Stimulated activated CD8-positive, alpha-beta memory T cell treated with anti-CD3 and anti-CD28 coated beads, Interleukin-4, amount 100 ng/mL, for 48 hours (primary cell): ENCODE measurements around the gene CD4.
"Not testable (repeated sequence)": the region's sequence is repeated elsewhere in the genome, so short reads cannot be mapped to it uniquely, and the experiment has no call there.

Experiments used
- DNase-seq: peaks from one replicate; pipeline ENCODE4 v3.0.0-alpha.2; 2020

The CD4 gene

DNA sequence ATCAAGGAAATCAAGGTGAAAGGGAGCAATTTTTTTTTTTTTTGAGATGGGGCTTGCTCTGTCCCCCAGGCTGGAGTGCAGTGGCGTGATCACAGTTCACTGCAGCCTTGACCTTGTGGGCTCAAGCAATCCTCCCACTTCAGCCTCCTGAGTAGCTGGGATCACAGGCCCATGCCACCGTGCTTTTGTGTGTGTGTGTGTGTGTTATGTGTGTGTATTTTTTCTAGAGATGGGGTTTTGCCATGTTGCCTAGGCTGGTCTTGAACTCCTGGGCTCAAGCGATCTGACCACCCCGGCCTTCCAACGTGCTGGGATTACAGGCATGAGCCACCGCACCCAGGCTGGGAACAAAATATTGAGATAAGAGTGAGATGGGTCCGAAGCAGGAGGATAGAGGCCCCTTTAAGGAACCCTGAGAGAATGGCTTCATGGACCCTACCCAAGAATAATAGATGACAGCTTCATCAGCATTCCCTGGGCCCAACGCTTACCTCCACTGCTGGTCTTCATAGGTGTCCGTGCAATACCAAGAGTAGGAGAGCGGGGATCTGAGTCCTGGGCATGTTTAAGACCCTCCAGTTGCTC is 60.7 kb downstream of the CD4 start:
- no peak for DNase-seq

DNA sequence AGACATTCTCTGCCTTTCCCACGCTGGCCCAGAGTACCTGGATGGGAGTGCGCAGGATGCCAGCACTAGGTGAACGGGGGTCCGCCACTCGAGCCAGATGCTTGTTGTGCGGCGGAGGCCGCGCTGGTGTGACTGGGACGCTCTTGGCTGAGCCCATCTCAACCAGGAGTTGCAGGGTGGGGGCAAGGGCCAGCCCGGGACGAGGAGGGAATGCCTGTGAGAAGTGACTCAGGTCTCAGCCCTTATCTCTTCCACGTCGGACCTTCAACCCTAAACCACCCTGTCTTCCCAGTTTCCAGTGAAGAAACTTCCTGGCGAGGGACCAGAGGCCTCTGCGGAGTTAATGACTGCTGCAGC is 61.4 kb downstream of the CD4 start:
- no peak for DNase-seq

DNA sequence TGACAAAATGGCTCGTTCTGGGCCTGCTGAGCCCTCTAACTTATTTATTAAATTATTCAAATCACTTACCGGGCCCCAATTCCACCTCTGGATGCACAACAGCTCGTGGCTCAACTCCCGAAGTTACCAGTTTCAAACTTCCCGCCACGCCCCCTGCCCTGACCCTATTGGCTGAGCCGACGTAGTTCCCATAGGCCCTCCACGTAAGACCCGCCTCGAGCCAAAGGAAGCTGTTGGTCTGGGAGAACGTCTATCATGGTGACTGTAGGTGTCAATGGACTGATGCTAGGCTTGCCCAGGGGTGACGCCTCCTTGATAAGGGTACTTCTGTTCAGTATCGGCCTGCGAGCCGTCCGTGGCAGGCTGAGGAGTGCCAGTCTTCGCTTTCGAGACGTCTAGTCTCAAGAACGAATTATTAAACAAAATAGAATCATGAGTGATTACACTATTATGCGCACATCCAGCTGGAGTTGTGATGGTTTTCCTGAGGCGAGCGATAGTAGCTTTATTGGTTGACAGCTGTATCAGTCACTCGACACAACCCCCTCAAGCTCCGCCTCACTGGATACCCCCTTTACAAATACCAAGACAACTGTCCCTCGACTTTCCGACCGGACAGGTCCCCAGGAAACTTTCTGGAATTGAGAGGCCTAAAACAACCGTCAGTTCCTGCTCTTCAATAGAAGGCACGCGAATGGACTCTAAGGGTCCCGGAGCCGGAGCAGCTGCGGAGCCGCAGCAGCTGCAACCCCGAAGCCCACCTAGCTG is 62.0 kb downstream of the CD4 start, which contains the start of gene CDCA3:
TSS of gene CDCA3 (minus strand) at position 134 of the 768 bp plus-strand sequence. CDS start 334 bp downstream, outside the sequence.
- peak; percentile 97 for DNase-seq

DNA sequence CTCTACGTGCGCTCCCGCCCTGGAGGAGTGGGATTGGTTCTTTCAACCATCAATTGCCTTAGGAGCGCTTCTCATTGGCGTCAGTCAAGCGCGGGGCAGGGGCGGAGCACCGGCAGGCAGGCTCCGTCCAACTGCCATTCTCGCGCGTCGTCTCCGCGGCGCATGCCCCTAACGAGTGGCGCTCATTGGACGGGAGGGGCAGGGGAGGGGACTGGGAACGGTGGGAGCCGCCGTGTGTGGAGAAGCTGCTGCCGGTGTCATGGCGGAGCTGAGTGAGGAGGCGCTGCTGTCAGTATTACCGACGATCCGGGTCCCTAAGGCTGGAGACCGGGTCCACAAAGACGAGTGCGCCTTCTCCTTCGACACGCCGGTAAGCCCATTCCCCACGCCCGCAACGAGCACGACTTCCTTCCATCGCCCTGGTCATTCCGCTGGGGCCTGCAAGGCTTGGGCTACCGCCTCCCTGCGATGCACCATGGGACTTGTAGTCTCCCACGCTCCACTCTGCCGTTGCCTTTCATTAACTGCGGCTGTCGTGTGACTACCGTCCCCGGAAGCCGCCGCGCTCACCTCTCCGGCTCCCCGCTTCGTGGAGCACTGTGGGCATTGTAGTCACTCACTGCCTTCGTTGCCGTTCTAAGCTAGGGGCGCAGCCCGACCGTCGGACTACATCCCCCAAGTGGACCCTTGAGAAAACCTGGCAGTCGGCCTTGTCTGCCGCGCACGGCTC is 62.8 kb downstream of the CD4 start, which contains the start of gene USP5:
TSS of gene USP5 (plus strand) at position 230 of the 730 bp plus-strand sequence. CDS start at position 260, 30 bp downstream.
- peak; percentile 97 for DNase-seq

DNA sequence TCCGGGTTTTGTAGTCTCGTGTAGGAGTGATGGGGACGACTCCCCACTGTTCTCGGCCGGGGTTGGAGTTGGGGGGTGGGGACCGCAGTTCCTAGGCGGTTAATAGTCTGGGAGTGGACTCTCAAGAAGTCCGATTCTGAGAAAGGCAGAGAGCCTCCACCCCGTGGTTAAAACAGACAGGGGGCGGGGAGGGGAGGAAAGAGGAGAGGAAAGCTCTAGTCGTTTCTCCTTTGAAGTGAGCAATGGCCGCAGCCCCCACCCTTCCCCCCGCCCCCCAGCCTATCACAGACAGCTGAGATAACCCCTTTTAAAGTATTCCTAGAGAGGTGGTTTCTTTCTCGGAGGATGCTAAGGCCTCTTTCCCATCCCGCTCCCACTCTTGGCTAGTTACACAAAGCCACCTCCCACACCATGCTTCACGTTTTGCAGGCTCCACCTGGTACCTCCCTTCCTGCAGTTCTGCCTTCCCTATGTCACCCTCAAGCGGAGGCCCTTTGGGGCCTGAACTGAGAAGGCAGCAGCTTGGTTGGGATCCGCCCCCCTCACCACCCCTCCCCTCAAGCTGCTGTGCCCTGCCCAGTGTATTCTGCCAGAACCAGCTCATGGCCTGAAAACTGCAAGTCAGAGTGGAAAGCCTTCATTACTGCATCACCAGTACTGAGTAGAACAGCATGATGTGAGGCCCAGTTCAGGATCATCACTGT is 63.5 kb downstream of the CD4 start:
- DNase-seq = peak; percentile 80

DNA sequence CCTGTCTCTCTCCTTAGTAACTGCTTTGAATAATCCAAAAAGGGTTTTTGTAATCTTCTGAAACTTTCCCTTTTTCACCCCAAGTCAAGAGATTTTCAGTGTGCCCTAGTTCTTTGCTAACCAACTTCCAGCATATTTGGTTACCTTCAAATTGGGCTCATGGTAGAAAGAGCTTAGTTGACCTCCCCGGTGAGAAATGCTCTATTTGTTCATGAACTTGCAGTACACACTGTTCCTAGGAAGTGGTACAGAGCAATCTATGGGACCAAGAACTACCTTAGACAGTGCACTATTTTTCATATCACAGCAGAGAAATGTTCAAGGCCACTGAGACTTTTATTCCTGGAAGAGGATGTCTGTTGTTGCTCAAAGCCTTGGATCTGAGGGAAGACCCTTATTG is 64.3 kb downstream of the CD4 start:
- DNase-seq = no peak

DNA sequence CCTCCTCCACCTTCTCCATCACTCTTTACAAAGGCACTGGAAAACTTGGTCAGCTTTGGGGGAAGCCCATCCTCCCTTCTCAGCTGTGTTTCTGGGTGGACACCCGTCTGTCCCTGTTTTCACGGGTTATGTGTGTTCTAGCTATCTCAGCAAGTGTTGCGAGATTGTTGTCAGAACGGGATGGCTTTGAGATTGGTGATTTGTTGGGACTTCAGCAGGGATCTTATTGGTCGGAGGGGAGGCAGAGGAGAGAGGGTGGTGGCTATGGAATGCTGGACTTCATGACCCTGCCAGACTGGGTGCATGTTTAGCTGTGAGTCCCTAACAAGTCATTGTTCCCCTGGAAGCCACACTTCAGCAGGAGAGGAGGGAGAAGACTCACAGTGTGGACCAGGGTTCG is 64.7 kb downstream of the CD4 start:
- no peak for DNase-seq

DNA sequence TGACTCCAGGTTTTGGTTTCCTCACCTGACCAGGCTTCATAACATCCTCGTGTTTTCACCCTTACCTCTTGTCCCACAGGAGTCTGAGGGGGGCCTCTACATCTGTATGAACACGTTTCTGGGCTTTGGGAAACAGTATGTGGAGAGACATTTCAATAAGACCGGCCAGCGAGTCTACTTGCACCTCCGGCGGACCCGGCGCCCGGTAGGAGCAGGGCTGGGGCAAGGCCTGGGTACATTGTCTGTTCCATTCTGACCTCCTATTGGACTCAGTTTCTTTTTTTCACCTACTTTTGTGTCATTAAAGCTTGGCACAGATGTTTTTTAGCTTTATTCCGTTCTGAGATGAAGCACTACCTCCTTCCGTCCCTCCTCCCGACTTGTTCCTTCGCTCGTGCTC is 66.0 kb downstream of the CD4 start:
- no peak for DNase-seq

DNA sequence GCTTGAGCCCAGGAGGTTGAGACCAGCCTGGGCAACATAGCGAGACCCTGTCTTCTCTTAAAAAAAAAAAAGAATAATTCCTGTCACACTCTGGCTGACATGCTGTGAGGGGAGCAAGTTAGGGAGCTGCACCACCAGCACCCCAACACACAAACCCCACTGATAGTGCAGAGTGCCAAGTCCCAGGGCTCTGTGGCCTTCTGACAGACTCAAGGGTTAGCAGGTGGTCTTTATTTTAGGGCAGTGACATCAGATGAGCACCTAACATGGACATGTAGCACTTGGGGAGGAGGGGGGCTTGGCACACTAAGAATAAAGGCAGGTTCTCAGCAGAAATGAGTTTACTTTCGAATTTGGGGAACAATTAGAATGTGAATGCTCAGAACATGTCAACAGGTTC is 69.5 kb downstream of the CD4 start:
- no peak for DNase-seq

DNA sequence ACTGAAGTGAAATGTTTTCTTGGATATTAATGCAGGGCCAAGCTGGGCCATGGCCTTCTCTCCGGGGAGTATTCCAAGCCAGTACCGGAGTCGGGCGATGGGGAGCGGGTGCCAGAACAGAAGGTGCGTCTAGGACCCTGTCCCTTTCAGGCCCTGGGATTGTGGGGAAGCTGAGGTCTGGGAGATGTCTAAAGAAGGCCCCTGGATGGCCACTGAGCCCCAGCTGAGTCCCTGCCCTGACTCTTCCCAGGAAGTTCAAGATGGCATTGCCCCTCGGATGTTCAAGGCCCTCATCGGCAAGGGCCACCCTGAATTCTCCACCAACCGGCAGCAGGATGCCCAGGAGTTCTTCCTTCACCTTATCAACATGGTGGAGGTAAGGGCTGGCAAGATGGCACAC is 70.8 kb downstream of the CD4 start:
- DNase-seq = no peak

DNA sequence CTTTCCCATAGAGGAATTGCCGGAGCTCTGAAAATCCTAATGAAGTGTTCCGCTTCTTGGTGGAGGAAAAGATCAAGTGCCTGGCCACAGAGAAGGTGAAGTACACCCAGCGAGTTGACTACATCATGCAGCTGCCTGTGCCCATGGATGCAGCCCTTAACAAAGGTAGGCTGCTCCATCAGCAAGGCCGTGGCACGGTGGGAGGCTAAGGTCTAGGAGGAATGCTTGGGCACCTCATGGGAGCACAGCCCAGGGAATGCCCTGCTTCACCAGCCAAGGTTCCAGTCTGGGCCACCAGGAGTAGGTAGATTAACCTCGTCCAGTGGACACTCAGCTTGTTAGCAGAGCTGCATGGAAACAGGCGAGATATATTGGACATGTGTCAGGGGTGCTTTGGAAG is 71.6 kb downstream of the CD4 start:
- DNase-seq = no peak

DNA sequence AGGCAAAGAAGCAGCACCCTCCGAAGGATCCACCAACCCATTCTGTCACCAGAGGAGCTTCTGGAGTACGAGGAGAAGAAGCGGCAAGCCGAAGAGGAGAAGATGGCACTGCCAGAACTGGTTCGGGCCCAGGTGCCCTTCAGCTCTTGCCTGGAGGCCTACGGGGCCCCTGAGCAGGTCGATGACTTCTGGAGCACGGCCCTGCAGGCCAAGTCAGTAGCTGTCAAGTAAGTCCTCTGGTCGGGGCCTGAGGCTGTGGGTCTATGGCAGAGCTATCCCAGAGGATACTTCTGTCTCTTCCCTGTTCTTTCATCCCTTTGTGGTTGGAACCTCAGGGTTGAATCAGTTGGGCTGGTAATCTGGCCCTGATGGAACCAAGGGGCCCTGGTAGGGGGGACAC is 72.1 kb downstream of the CD4 start:
- DNase-seq = no peak

DNA sequence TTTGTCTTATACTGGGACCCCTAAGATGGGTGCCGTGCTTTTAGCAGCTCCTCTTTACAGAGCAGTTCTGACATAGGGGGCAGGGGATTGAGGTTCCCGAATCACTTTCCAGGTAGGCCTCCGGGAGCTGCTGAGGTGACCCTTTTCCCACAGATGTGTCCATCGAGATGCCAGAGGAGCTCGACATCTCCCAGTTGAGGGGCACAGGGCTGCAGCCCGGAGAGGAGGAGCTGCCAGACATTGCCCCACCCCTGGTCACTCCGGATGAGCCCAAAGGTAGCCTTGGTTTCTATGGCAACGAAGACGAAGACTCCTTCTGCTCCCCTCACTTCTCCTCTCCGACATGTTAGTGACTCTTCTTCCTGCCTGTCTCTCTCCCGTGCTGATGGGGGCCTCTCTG is 73.7 kb downstream of the CD4 start:
- DNase-seq = no peak

DNA sequence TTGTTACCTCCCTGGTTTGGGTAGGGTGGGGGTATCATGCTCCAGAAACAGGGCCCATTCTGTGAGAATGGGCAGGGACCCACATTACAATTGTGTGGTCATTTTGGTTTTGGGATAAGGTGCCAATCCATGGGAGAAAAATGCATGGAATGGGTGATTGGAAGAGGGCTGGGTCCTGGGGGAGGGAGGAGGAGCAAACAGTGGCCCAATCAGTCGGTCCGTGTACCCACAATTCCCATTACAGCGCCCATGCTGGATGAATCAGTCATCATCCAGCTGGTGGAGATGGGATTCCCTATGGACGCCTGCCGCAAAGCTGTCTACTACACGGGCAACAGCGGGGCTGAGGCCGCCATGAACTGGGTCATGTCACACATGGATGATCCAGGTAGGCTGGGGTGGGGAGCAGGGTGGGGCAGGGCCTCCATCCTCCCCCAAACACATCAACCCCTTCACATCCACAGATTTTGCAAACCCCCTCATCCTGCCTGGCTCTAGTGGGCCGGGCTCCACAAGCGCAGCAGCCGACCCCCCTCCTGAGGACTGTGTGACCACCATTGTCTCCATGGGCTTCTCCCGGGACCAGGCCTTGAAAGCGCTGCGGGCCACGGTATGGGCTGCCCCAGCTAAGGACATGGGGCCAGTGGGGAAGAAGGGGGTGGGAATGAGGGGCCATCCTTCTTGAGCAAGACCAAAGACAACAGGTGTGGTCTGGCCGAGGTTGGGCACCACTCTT is 74.4 kb downstream of the CD4 start:
- DNase-seq = no peak

DNA sequence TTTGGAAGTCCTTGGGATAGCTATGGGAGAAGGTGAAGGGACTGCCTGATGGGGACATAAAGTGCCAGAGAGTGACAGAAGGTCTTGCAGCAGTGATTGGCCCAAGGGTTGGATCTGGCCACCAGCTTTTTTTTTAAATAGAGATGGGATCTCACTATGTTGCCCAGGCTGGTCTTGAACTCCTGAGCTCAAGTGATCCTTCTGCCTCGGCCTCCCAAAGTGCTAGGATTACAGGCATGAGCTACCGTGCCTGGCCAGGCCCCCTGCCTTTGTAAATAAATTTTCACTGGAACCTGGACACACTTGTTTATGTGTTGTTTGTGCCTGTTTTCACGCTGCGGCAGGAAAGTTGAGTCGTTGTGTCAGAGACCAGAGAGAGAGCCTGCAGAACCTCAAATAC is 76.0 kb downstream of the CD4 start:
- DNase-seq = not testable (repeated sequence)

DNA sequence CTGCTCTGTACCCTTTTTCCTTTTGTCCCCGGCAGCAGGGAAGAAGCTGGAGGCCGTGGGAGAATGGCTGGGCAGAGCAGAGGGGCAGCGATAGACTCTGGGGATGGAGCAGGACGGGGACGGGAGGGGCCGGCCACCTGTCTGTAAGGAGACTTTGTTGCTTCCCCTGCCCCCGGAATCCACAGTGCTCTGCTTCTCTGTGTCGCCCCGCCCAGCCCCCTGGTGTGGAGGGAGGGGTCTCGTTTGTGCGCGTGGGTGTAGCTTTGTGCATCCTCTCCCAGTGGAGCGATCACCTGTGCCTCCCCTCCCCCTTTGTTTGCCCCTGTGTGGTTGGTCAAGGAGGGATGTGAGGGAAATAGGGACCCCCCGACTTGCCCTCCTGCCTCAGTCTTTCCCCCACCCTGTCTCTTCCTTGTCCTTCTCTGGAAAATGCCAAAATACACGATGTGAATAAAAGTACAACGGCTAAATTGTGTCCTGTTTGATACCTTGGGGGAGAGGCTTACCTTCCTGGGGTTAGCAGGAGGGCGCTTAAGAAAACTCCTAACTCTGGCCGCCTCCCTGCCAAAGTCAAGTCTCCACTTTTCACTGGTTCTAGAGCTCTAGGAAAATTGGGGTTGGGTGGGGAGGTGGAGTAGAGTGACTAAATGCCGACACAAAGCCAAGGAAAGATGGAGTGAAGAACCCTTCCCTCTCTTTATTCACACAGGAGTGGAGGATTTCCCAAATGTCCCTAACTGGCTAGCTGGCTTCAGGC is 77.0 kb downstream of the CD4 start:
- DNase-seq = peak; percentile 39

DNA sequence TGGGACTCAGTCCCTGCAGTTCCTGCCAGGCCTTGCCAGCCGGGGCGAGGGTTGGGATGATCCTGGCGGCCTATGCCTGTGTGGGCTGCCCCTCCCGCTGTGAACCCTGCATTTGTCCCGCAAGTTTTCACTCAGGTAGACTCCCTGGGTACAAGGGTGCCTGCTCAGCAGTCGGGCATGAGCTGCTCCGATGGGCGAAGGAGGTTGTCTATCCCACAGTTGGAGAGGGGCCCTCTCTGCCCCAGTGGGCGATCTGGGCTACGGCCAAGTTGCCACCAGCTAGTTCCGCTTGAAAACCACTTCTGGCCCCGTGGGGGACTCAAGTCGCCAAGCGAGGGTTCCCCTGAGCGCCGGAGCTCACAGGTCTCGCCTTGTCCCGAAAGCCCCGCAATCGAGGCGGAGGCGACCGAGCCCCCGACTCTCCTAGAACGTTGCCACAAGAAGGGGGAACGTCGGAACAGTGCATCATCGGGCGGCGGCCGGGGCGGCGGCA is 77.6 kb downstream of the CD4 start:
- no peak for DNase-seq

DNA sequence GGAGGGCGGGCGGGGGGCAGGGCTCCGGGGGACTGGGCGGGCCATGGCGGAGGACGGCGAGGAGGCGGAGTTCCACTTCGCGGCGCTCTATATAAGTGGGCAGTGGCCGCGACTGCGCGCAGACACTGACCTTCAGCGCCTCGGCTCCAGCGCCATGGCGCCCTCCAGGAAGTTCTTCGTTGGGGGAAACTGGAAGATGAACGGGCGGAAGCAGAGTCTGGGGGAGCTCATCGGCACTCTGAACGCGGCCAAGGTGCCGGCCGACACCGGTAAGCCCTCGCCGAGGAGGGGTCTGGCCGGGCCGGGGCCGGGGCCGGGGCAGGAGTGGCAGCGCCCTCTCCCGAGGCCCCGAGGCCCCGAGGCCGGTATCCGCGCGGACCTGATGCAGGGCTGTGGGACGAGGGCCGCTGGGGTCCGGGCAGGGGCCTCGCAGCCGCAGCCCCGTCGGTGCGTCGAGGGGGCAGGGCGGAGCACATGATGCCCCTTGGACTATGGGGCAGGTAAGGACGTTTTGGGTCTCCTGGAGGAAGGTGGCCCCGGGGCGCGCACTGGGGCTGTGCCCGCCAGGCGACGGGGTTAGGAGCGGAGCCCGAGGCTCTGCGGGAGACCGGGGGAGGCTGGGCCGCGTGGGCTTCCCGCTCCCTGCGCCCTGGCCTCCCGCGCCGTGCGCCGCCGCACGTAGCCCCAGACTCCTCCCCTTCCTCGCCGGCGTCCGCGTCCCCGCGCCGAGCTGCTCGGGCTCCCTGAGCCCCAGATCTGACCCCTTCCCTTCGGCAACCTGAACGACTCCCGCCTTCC is 78.3 kb downstream of the CD4 start, which contains the start of gene TPI1:
TSS of gene TPI1 (plus strand) at position 119 of the 798 bp plus-strand sequence. CDS start at position 155, 36 bp downstream.
- DNase-seq = peak; percentile 87

DNA sequence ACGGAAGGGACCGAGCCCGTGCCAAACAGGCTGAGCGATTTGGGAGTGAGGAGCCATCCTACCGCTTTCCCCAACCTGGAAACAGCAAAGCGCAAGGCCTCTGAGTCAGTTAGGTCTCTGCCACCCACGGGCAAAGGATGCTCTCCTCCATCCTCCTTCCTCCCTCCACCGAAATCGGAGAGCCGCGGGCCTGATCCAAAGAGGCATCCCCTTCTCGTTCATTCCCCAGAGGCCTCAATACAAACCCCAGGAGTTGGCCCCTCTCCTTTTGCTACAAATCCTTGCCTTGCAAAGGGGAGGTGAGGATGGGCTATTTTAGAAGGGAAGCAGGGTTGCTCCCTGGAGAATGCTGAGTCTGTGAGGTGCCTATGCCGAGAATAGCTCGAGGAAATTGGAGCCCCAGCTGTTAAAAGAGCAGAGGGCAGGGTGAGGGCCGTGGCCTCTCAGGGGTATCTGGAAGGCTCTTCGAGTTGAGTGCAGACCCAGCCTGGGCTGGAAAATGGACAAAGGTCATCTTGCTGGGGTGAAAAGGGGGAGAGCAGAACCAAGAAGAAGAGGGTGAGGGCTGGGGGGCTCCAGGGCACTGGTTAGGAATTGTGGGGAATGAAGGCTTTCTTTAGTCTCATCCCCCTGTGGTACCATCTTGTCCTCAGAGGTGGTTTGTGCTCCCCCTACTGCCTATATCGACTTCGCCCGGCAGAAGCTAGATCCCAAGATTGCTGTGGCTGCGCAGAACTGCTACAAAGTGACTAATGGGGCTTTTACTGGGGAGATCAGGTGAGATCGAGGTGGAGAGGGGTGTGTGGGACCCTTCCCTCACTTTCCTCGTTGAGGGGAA is 79.1 kb downstream of the CD4 start:
- no peak for DNase-seq
